SJSA1 (cell line): Measurements from ENCODE around the gene PDLIM7. TPM values are rescaled to one million over a fixed set of nuclear protein-coding genes. Genes with fewer than 3 reads are reported as not detected.

Experiments used
- DNase-seq, 2 experiments: peaks; one replicate each; pipeline ENCODE4 v3.0.0-alpha.2; 2015 to 2020; ENCODE audit warnings: low spot score in 2 of 2, low read depth in 1 of 2
- H3K27ac ChIP-seq: fragments of 250-450 bp; sonication (Bioruptor Pico); 2 replicates; pipeline ENCODE4 v1.5.1; 2020; ENCODE audit warnings: mild to moderate bottlenecking, moderate library complexity
- H3K27me3 ChIP-seq: fragments of 250-450 bp; sonication (Bioruptor Pico); replicated peaks from 2 replicates; pipeline ENCODE4 v1.5.1; 2020; ENCODE audit warnings: mild to moderate bottlenecking, moderate library complexity
- H3K36me3 ChIP-seq: fragments of 250-450 bp; sonication (Bioruptor Pico); 2 replicates; pipeline ENCODE4 v1.5.1; 2020; ENCODE audit warnings: mild to moderate bottlenecking
- H3K4me1 ChIP-seq: fragments of 250-450 bp; sonication (Bioruptor Pico); replicated peaks from 2 replicates; pipeline ENCODE4 v1.6.1; 2021; ENCODE audit warnings: mild to moderate bottlenecking
- H3K4me3 ChIP-seq: fragments of 250-450 bp; sonication (Bioruptor Pico); 2 replicates; pipeline ENCODE4 v1.5.1; 2020; ENCODE audit warnings: mild to moderate bottlenecking
- H3K9me3 ChIP-seq: fragments of 250-450 bp; sonication (Bioruptor Pico); replicated peaks from 2 replicates; pipeline ENCODE4 v1.5.1; 2020; ENCODE audit warnings: mild to moderate bottlenecking
- total RNA-seq: library from RNA; depleted of rRNA; stranded (reverse); fragments of >200 nt; shearing (Covaris generic); gene quantifications from 2 replicates; pipeline ENCODE4 v1.2.3, GENCODE V29; 2014

PDLIM7 gene
- total RNA-seq, 1 experiment from 2014 or later, result 274 TPM

- Histone ChIP-seq H3K27me3 (no peaks in the 10 kb centered on the region), H3K9me3 (no peaks in the 10 kb centered on the region), H3K27ac (no peak overlapping the region), H3K4me1 (peaks cover 24% of the 10 kb centered on the region), H3K36me3 (peaks cover 76% of the 10 kb centered on the region), H3K4me3 (no peak overlapping the region)
- DNase-seq, result no peak
These were observed 32.4 kb downstream of the PDLIM7 start for GRCh38 chr5:177465044-177465443.

GRCh38 chr5:177462021-177462670 lies 35.3 kb downstream of the PDLIM7 start:
- Histone ChIP-seq H3K9me3 (no peaks in the 10 kb centered on the region), H3K27ac (no peak overlapping the region), H3K4me1 (peaks cover 6% of the 10 kb centered on the region), H3K4me3 (no peak overlapping the region), H3K27me3 (no peaks in the 10 kb centered on the region), H3K36me3 (peaks cover 77% of the 10 kb centered on the region)
- no peak for DNase-seq

GRCh38 chr5:177459819-177460628 lies 37.4 kb downstream of the PDLIM7 start:
- no peaks in the 10 kb centered on the region for H3K9me3 ChIP-seq
- peaks cover 19% of the 10 kb centered on the region for H3K4me1 ChIP-seq
- H3K36me3 ChIP-seq, result peaks cover 62% of the 10 kb centered on the region
- no peaks in the 10 kb centered on the region for H3K27me3 ChIP-seq
- no peak overlapping the region for H3K27ac ChIP-seq
- H3K4me3 ChIP-seq, result no peak overlapping the region
- DNase-seq, result no peak

- H3K27me3 ChIP-seq, result no peaks in the 10 kb centered on the region
- peaks cover 2% of the 10 kb centered on the region; the same call in 1 of the 2 replicates for H3K9me3 ChIP-seq
- H3K27ac ChIP-seq, result no peak overlapping the region
- H3K4me1 ChIP-seq, result peaks cover 25% of the 10 kb centered on the region
- peaks cover 64% of the 10 kb centered on the region for H3K36me3 ChIP-seq
- no peak overlapping the region for H3K4me3 ChIP-seq
- no peak for DNase-seq
These were observed 38.0 kb downstream of the PDLIM7 start for GRCh38 chr5:177459357-177459756.

GRCh38 chr5:177458912-177459350 lies 38.5 kb downstream of the PDLIM7 start:
- Histone ChIP-seq H3K4me1 (peaks cover 30% of the 10 kb centered on the region), H3K27me3 (no peaks in the 10 kb centered on the region), H3K9me3 (peaks cover 2% of the 10 kb centered on the region; the same call in 1 of the 2 replicates), H3K27ac (no peak overlapping the region), H3K4me3 (no peak overlapping the region), H3K36me3 (peaks cover 64% of the 10 kb centered on the region)
- no peak for DNase-seq

- no peaks in the 10 kb centered on the region for H3K27me3 ChIP-seq
- H3K27ac ChIP-seq, result peak overlapping the region; percentile 72
- H3K4me1 ChIP-seq, result peaks cover 32% of the 10 kb centered on the region
- peaks cover 2% of the 10 kb centered on the region; the same call in 1 of the 2 replicates for H3K9me3 ChIP-seq
- peaks cover 56% of the 10 kb centered on the region for H3K36me3 ChIP-seq
- H3K4me3 ChIP-seq, result no peak overlapping the region
- DNase-seq, result no peak
These were observed 39.3 kb downstream of the PDLIM7 start for GRCh38 chr5:177457852-177458681.

- Histone ChIP-seq H3K36me3 (peaks cover 54% of the 10 kb centered on the region), H3K4me1 (peaks cover 28% of the 10 kb centered on the region), H3K9me3 (peaks cover 2% of the 10 kb centered on the region; the same call in 1 of the 2 replicates), H3K27me3 (no peaks in the 10 kb centered on the region), H3K4me3 (no peak overlapping the region), H3K27ac (no peak overlapping the region)
- peak; percentile 90 to 97 for DNase-seq
These were observed 40.2 kb downstream of the PDLIM7 start for GRCh38 chr5:177456976-177457851.

GRCh38 chr5:177456591-177456964 lies 40.8 kb downstream of the PDLIM7 start:
- no peak overlapping the region for H3K27ac ChIP-seq
- peaks cover 2% of the 10 kb centered on the region; the same call in 1 of the 2 replicates for H3K9me3 ChIP-seq
- DNase-seq, result no peak
- H3K4me1 ChIP-seq, result peaks cover 27% of the 10 kb centered on the region
- H3K4me3 ChIP-seq, result no peak overlapping the region
- no peaks in the 10 kb centered on the region for H3K27me3 ChIP-seq
- H3K36me3 ChIP-seq, result peaks cover 51% of the 10 kb centered on the region

GRCh38 chr5:177455661-177456590 lies 41.5 kb downstream of the PDLIM7 start:
- H3K36me3 ChIP-seq, result peaks cover 47% of the 10 kb centered on the region
- H3K9me3 ChIP-seq, result peaks cover 2% of the 10 kb centered on the region; the same call in 1 of the 2 replicates
- peak overlapping the region; percentile 52 for H3K4me3 ChIP-seq
- H3K27ac ChIP-seq, result no peak overlapping the region
- peak; percentile 77 to 96 for DNase-seq
- no peaks in the 10 kb centered on the region for H3K27me3 ChIP-seq
- peaks cover 27% of the 10 kb centered on the region for H3K4me1 ChIP-seq

GRCh38 chr5:177455036-177455660 lies 42.3 kb downstream of the PDLIM7 start:
- no peaks in the 10 kb centered on the region for H3K27me3 ChIP-seq
- peak; percentile 84 to 87 for DNase-seq
- H3K4me3 ChIP-seq, result peak overlapping the region; percentile 52
- H3K36me3 ChIP-seq, result peaks cover 40% of the 10 kb centered on the region
- H3K27ac ChIP-seq, result peak overlapping the region; percentile 16; the same call in 1 of the 2 replicates
- peaks cover 2% of the 10 kb centered on the region; the same call in 1 of the 2 replicates for H3K9me3 ChIP-seq
- H3K4me1 ChIP-seq, result peaks cover 27% of the 10 kb centered on the region

- H3K27ac ChIP-seq, result peak overlapping the region; percentile 16; the same call in 1 of the 2 replicates
- H3K36me3 ChIP-seq, result peaks cover 34% of the 10 kb centered on the region
- peak overlapping the region; percentile 52 for H3K4me3 ChIP-seq
These were observed 42.9 kb downstream of the PDLIM7 start for GRCh38 chr5:177454397-177455035.

More at GRCh38 chr5:177454397-177455035, 42.9 kb downstream of the PDLIM7 start:
- H3K4me1 ChIP-seq, result peaks cover 27% of the 10 kb centered on the region
- peak; percentile 94 to 96 for DNase-seq
- H3K9me3 ChIP-seq, result peaks cover 2% of the 10 kb centered on the region; the same call in 1 of the 2 replicates
- H3K27me3 ChIP-seq, result no peaks in the 10 kb centered on the region
